ENCODE measurements around the gene PROCA1.

GRCh38 chr17:28716740-28717577 lies 5.3 kb upstream of the PROCA1 start:
- no peak for TF ChIP-seq CTCF (IDR thresholded peaks at IDR 0.05)
- TF ChIP-seq POLR2A (IDR thresholded peaks at IDR 0.05): no peak
